ENCODE results near the gene ERMAP. TPM values are rescaled to one million over a fixed set of nuclear protein-coding genes. Genes with fewer than 3 reads are reported as not detected.
"Not testable (repeated sequence)": the region's sequence is repeated elsewhere in the genome, so short reads cannot be mapped to it uniquely, and the experiment has no call there.

The ERMAP gene
- polyA plus RNA-seq, 3 donors: 19.5 to 26.1 (median 24.3) TPM

DNA sequence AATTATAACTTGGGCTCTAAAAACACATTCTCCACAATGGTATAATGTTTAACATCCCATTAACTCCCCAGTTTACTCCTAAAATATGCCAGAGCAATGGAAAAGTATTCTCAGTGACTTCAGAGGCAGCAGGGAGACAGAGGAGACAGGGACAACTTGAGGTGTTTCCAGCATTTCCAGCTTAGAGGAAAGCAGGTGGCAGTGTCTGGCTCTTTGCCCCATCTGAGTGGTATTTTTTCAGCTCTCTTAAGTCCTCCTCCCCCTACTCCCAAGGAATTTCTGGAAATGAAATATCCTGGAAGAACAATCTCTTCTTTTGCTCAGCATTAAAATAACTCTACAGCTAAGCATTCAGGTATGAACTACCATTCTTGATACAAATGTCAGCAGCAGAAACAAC lies 10.8 kb upstream of the ERMAP start:
- no peak for DNase-seq

DNA sequence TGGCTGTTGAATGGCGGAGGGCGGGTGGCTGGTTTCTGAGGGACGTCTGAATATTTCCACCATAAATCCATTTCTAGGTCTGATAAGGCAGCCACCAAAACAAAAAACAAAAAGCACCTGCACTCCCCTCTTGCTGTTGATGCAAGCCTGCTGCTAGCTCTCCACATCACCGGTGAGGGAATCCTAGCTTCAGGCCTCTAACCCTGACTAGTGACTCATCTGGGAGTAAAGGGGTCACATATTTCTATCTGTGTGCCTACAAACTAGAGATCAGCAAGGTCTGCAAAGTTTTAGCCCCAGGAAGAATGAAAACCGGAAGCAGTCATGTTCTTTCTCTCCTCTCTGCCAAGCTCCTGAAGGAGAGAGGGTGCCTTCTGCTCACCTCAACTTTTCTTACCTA lies 10.3 kb upstream of the ERMAP start:
- DNase-seq: no peak

DNA sequence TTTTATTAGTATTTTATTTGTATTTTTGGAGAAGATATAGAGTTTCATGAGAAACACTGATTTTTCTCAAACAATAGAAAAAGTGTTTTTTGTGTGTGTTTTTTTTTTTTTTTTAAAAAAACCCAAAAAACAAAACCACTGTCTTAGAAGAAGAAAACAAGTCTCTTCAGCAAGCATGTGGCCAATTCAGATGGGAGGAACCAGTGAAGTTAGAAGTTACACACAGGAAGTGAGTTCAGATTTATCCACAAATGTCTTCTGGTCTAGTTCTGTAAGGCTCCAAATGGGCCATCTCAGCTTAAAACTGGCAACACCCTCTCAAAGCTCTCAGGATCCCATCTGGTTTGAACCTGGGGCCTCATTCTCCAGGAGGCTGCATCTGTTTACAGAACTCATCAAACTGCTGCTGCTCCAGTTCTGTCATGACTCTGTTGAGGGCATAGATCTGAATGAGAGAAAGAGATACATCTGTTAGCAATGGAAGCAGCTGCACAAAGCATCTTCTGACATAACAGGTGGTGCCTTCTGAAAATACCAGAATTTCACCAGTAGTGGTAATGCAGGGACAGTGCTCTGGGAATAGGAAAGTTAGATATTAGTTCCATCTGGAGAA lies 9.8 kb upstream of the ERMAP start:
- no peak for DNase-seq

DNA sequence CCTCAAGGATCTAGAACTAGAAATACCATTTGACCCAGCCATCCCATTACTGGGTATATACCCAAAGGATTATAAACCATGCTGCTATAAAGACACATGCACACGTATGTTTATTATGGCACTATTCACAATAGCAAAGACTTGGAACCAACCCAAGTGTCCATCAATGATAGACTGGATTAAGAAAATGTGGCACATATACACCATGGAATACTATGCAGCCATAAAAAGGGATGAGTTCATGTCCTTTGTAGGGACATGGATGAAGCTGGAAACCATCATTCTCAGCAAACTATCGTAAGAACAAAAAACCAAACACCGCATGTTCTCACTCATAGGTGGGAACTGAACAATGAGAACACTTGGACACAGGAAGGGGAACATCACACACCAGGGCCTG lies 2.1 kb upstream of the ERMAP start:
- not testable (repeated sequence) for DNase-seq

DNA sequence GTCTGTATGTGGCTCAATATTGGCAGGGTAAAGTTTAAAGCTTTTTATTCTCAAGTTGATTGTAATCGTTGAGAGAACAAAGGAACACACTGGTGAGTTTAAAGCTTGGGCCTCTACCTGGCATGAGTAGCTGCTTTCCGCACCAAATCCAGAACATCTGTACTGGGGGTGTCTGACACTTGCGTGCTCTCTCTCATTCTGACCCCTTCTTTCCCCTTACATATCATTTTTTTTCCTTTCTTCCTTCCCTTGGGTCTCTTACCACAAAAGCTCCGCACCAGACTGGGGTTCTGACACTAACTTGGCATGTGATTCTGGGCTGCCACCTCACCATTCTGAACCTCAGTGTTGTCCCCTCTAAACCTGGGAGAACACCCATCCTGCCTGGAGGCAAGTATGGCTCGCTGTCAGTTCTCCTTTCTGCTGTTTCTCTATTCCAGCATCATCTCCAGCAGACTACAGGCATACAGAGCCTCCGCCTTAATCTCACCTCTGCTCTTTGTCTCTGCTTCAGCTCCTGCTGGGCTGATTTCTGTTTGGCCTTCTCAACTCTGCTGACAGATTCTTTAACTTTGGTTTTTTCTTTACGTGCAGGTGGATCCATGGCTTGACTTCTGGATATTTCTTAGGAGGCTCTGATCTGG lies 859 bp upstream of the ERMAP start:
- DNase-seq: no peak

DNA sequence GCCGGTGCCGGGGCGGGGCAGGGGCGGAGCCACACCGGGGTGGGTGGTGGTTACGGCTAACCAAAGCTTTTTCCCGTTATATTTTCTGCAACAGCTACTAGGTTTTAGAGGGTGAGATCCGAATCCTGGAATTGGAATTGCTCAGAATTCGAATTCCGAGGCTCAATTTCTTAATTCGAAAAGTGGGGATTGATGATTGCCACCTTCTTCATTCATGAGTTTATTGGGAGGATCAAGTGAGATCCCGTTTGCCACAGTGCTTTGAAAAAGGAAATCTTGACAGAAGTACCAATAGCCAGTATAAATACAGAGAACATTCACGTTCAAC lies 482 bp downstream of the ERMAP start:
- DNase-seq: no peak

DNA sequence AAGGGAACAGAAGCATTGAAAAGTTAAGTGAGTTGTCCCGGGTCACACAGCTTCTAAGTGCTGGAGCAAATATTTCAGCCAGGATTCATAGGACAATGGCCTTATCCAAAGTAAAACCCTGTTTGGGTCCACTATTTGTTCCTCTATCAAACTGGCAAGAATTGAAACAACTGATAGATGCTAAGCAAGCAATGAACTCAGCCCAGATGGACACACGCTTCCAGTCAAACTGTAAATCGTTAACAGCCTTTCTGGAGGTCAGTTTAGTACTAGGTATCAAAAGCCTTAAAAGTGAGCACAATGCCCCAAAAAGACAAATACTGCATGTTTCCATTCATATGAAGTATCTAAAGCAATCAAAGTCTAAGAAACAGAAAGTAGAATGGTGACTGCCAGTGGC lies 1.1 kb downstream of the ERMAP start:
- DNase-seq: no peak

DNA sequence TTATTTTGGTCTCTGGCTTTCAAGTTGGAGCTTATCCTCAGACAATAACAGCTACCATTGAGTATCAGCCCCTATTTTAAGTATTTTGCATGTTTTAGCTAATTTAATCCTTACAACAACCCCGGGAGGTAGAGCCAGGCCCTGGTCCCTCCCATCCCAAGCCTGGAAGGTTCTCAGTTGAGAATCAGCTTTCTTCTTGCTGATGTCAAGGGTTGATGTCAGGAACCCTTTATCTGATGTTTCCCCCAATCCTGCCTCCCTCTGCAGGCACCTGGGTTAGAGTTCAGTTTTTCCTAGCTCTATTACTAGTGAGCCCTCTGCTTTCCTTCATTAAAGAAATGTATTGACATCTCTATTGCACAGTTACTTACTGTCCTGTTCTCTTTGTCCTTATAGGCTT lies 3.9 kb downstream of the ERMAP start:
- DNase-seq: no peak

DNA sequence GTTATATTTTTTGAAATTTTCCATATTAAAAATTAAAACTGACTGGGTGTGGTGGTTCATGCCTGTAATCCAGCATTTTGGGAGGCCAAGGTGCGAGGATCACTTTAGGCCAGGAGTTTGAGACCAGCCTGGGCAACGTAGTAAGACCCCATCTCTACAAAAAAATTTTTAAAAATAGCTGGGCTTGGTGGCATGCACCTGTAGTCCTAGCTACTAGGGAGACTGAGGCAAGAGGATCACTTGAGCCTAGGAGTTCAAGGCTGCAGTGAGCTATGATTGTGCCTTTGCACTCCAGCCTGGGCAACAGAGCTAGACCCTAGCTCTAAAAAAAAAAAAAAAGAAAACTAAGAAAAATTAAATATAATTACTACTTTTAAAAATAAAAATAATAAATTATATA lies 4.8 kb downstream of the ERMAP start:
- no peak for DNase-seq

DNA sequence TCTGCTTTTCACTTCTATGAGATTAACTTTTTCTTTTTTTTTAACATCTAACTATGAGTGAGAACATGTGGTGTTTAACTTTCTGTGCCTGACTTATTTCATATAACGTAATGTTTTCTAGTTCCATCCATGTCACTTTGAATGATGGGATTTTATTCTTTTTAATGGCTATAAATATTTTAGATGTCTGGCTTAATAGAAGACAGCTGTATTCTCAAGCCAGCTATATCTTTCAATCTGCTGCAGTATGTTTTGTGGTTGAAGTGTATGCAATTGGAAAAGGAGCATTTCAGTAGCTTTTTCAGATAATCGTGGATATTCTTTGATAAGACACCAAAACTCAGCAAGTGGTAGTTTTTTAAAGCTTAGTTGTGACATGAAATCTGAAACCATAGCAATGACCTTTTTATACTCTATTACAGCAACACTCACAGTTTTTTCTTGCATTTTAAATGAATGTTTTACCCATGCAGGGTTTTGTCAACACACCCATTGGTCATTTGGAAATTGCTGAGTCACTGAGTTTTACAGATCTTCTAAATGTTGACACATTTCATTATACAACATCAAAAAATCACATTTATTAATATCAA lies 6.0 kb downstream of the ERMAP start:
- no peak for DNase-seq

DNA sequence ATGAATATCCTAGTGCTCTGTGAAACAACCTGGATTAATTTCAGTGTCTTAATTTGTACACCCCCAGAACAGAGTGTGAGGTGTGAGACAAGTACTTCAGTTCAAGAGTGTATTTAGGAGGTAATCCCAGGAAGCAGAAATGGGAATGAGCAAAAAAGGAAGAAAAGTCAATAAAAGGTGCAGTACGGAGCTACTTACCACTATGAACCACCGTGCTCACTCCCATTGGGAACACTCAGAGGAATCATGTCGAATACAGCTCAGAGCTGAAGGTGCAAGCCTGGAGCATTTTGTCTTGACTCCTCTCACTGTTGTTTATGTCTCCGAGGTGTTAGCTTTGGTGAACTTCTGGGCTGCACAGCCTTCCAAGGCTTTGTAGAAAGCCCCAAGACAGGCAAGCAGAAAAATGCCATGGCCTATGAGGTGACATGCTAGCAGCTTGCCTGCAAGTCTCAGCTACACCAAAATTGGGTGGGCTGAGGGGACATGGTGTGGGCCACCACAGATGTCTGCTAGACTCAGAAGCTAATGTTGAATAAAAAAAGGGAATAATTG lies 7.6 kb downstream of the ERMAP start:
- no peak for DNase-seq

DNA sequence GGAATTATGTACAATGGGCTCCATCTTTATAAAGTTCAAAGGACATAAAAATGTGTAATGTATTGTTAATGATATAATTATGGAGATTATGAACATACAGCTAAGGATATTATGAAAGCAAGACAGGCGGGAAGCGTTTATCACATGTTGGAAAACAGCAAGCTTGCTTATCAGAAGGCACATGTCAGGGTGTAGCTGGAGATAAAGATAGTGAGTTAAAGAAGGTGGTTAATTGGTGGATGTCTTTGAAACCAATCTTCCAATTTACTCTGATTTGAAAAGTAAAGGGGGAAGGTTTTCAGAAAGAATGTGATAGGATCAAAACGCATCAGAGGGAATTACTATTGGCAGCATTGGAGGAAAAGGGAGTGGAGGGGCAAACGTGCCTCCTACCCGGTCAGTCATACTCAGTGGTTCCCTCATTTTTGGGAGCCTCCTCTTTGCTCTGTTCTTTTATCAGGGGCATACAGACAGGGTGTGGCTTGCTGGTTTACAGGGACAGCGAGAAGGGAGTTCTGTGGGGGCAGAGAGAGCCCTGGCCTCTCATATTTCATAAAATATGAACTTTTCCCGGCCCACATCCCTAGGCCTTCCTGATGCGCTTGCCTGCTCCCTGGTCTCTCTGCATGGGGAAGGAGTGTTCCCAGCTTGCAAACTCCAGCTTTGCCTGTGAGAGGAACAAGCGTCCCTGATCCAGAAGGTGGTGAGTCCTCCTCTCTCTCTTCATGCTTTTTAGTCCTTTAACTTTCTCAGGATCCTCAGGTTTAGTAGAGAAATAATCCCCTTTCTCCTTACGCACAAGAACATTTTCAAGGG lies 8.3 kb downstream of the ERMAP start:
- DNase-seq: no peak

DNA sequence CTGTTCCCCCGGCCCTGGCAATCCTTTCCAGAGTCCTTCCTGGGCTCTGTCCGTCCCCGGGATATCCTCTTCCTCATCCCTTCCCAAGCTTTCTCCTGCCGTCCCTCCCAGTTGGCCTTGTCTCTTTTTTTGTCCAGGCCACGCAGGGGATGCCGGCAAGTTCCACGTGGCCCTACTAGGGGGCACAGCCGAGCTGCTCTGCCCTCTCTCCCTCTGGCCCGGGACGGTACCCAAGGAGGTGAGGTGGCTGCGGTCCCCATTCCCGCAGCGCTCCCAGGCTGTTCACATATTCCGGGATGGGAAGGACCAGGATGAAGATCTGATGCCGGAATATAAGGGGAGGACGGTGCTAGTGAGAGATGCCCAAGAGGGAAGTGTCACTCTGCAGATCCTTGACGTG lies 13.7 kb downstream of the ERMAP start:
- DNase-seq: no peak

DNA sequence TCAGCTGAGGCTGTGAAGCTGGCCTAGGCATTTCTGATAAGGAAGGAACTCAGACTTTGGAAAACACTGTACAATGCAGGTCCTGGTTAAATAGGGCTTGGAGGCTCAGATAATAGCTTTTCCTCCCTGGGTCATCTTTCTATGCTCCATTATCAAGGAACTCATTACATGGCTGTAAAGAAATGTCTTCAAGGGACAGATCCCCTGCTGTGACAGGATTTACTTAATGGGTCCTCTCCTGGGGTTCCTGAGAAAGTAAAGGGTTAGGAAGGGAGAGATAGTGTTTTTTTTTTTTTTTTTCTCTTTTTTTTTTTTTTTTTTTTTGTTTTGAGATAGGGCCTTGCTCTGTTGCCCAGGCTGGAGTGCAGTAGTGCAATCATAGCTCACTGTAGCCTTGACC lies 14.4 kb downstream of the ERMAP start:
- DNase-seq: no peak

DNA sequence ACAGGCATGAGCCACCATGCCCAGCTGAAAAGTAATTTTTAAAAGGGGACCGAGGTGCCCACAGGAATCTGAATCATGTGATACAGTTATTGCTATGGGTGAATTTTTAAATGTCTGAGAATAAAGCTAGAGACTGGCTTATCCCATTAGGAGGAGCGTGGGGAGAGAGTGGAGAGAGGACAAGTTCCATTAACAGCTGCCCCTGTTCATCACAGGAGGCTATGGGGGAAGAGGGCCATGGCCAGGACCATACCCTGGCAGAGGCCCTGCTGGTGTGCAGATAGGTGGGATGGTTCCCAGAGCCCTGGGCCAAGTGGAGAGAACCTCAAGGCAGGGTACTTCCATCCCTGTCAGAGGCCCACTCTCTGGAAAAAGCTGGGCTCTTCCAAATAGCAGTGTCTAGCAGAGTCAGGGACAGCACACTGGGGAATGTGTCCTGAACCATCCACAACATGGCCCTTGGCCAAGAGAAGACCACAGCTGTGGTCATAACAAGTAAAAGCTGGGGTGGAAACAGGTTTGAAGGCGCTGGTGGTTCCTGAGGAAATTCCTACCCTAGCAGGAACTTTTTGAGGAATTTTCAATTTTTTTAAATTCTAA lies 15.8 kb downstream of the ERMAP start:
- DNase-seq: no peak

DNA sequence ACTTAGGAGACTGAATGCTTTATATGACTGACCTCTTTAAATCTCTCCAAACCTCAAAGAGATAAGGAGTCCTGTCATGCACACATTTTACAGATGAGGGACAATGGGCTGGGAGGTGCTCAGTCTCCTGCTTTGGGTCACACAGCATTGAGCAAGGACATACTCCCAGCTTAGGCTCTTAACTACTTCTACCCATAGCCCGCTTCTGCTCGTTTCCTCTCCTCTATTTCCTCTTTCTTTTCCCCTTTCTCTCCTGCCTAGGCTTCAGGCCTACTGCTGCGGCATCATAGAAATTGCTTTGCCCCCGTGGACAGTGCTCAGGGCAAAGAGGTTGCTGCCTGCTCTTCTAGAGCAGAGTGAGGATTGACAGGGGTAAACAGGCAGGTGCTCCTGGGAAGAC lies 17.1 kb downstream of the ERMAP start:
- DNase-seq: no peak

DNA sequence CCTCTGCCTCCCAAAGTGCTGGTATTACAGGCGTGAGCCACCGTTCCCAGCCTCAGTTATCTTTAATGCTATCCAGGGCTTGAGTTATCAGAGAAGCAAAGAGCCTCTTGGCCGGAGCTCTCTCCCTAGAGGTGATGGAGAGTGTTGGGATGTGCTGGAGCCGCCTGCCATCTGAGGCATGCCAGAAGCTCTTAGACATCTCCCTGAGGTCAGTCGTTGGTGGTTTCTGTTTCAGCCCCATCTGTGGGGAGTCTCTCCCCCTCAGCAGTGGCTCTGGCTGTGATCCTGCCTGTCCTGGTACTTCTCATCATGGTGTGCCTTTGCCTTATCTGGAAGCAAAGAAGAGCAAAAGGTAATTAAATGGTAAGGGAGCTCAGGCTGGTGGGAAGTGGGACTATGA lies 17.9 kb downstream of the ERMAP start:
- no peak for DNase-seq

DNA sequence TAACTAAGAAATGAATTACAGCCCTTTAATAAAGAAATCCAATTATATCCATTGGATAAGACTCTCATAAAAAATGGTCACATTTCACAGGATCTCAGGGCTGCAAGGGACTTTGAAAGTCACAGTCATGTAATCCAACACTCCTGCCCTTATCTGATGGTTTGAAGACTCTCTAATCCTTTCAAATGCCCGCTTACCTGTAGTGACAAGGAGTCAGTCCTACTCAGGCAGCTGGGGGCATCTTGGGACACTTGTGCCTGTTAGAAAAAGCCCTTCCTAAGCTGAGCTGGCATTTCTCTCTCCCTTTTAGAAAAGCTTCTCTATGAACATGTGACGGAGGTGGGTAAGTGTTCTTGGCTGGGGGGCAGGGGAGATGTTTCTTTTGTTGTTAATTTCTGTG lies 18.5 kb downstream of the ERMAP start:
- DNase-seq: no peak

DNA sequence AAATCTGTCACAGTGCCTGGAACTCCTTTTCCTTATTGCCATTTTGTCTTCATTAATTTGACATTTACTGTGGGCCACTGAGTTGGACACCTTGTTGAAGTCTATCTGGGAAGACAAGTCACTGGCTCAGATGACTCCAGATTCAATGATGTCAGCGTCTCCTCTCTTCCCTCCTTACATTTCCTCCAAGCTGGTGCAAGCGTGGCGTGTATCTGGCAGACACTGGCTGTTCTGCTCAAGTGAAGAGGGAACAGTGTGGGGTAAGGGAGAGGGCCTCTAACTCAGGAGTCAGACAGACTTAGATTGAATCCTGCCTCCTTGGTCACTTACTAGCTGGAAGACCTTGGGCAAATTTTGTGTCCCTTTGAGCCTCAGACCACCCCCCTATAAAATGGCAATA lies 20.8 kb downstream of the ERMAP start:
- DNase-seq: no peak

DNA sequence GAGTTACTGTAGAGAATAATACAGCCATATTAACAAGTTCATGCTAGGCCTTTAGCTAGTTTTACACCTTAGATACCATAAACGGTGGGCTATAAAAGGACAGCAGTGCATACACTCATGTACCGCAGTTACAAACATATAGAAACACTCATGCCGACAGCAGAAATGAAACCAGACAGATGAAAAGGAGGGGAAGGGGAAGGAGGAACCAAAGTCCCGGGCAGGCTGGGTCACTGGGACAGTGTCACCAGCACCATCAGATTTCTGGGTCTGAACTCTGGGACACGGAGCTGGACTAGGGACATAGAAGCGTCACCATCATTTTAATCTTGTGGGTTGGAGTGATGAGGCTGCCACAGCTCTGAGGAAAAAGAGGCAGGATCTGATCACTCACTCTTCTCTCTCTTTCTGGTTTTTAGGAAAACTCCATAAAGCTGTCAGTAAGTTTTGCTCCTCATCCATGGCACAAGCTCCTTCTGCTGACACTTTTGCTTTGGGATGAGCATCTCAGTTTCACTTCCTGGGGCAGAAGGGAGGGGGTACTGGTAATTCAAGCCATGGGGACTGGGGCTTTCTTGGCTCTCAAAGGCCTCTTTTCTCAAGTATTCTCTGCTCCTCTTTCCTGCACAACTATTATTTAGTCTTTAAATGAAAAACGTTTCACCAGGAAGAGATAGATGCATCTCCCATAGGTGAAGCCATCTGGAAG lies 21.7 kb downstream of the ERMAP start:
- no peak for DNase-seq

DNA sequence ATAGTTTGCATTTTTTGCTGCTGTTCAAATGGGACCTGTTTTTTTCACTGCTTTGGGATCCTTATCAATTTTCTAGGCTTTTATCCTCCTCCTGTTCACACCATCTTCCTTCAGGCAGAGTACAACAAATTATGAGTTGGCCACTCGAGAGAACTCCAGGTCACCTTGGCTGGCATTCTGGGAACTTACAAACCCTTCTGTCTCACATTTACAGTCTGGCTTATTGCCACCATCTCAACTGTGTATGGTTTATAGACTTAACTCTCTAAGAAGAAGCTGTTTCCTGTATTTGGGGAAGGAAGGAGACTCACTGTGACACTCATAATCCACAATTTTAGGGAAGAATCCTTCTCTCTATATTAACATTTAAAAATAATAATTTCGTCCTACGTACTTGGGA lies 24.1 kb downstream of the ERMAP start:
- DNase-seq: no peak
